GM23338 (cell line): ENCODE data around the gene OSBPL5. TPM values are rescaled to one million over a fixed set of nuclear protein-coding genes. Genes with fewer than 3 reads are reported as not detected.

Experiments used
- ATAC-seq: fragments of 200-7000 bp; cut with Tn5 transposase; 3 replicates; pipeline ENCODE4 v1.9.1; 2020
- DNase-seq: peaks from one replicate; pipeline ENCODE4 v3.0.0-alpha.2; 2015; ENCODE audit warnings: low spot score
- H2AFZ ChIP-seq: fragments of 200-600 bp; sonication (generic); 2 replicates; pipeline ENCODE4 v1.8.0; 2016; ENCODE audit warnings: antibody characterized with exemption, mild to moderate bottlenecking, moderate library complexity
- H3F3A ChIP-seq: fragments of 200-600 bp; sonication (generic); replicated peaks from 2 replicates; pipeline ENCODE4 v1.8.0; 2017; ENCODE audit warnings: antibody characterized with exemption, mixed run types, low read depth
- H3K27ac ChIP-seq: fragments of 200-600 bp; sonication (generic); 2 replicates; pipeline ENCODE4 v1.6.1; 2016; ENCODE audit warnings: low read depth
- H3K27me3 ChIP-seq: fragments of 200-600 bp; sonication (generic); 2 replicates; pipeline ENCODE4 v1.8.0; 2016; ENCODE audit warnings: mild to moderate bottlenecking, mixed run types, moderate library complexity; ENCODE audit not compliant: insufficient read depth
- H3K36me3 ChIP-seq: fragments of 200-600 bp; sonication (generic); 2 replicates; pipeline ENCODE4 v1.8.0; 2016; ENCODE audit warnings: mild to moderate bottlenecking; ENCODE audit not compliant: insufficient read depth
- H3K4me1 ChIP-seq: fragments of 200-600 bp; sonication (generic); 2 replicates; pipeline ENCODE4 v1.8.0; 2016; ENCODE audit warnings: mild to moderate bottlenecking, moderate library complexity; ENCODE audit not compliant: insufficient read depth
- H3K4me2 ChIP-seq: fragments of 200-600 bp; sonication (generic); 2 replicates; pipeline ENCODE4 v1.7.1; 2017; ENCODE audit warnings: mixed run types
- H3K4me3 ChIP-seq: fragments of 200-600 bp; sonication (generic); 2 replicates; pipeline ENCODE4 v1.6.1; 2016; ENCODE audit warnings: mixed run types
- H3K79me2 ChIP-seq: fragments of 200-600 bp; sonication (generic); replicated peaks from 2 replicates; pipeline ENCODE4 v1.8.0; 2017; ENCODE audit warnings: mild to moderate bottlenecking; ENCODE audit not compliant: insufficient read depth
- H3K9me2 ChIP-seq: fragments of 200-600 bp; sonication (generic); 2 replicates; pipeline ENCODE4 v1.8.0; 2017; ENCODE audit not compliant: insufficient read depth
- H4K20me1 ChIP-seq: fragments of 200-600 bp; sonication (generic); replicated peaks from 2 replicates; pipeline ENCODE4 v1.8.0; 2017; ENCODE audit warnings: mild to moderate bottlenecking; ENCODE audit not compliant: insufficient read depth
- H3K27ac Mint-ChIP-seq: 2 replicates; pipeline ENCODE4 v1.8.0; 2020; ENCODE audit warnings: inconsistent platforms, mild to moderate bottlenecking, moderate library complexity, mixed read lengths
- H3K27me3 Mint-ChIP-seq: 3 replicates; pipeline ENCODE4 v1.8.0; 2022; ENCODE audit warnings: low read depth, mild to moderate bottlenecking, moderate library complexity, mixed read lengths, inconsistent platforms; ENCODE audit not compliant: insufficient read depth, poor library complexity
- H3K36me3 Mint-ChIP-seq: 3 replicates; pipeline ENCODE4 v1.8.0; 2021; ENCODE audit warnings: low read depth, mild to moderate bottlenecking, inconsistent platforms, moderate library complexity, mixed read lengths
- H3K4me1 Mint-ChIP-seq: 3 replicates; pipeline ENCODE4 v1.8.0; 2020; ENCODE audit warnings: mild to moderate bottlenecking, inconsistent platforms, mixed read lengths
- H3K4me3 Mint-ChIP-seq: 3 replicates; pipeline ENCODE4 v1.8.0; 2021; ENCODE audit warnings: moderate library complexity, mild to moderate bottlenecking, inconsistent platforms, mixed read lengths
- H3K9me3 Mint-ChIP-seq: 3 replicates; pipeline ENCODE4 v1.8.0; 2020; ENCODE audit warnings: moderate library complexity, mild to moderate bottlenecking, inconsistent platforms, mixed read lengths
- JUNB ChIP-seq: IDR thresholded peaks from one replicate; pipeline ENCODE4 v1.6.1; 2016; ENCODE audit warnings: antibody characterized with exemption; ENCODE audit not compliant: unreplicated experiment
- NANOG ChIP-seq: IDR thresholded peaks from 2 replicates; pipeline ENCODE4 v1.6.1; 2016; ENCODE audit warnings: antibody characterized with exemption, borderline replicate concordance
- REST ChIP-seq: IDR thresholded peaks from one replicate; pipeline ENCODE4 v1.6.1; 2018; ENCODE audit warnings: antibody characterized with exemption; ENCODE audit not compliant: unreplicated experiment
- ZNF114 ChIP-seq: fragments of 250-450 bp; sonication (Bioruptor Pico); IDR thresholded peaks from 2 replicates; pipeline ENCODE4 v1.5.0; 2020; ENCODE audit warnings: mild to moderate bottlenecking, moderate library complexity
- ZNF331 ChIP-seq: fragments of 250-450 bp; sonication (Bioruptor Pico); IDR thresholded peaks from 2 replicates; pipeline ENCODE4 v1.5.0; 2020; ENCODE audit warnings: low read depth, mild to moderate bottlenecking, moderate library complexity
- polyA plus RNA-seq: library from polyadenylated mRNA; unstranded; fragments of >200 nt; fragmentation: Nextera tagmentation; extraction: Ambion mirVana; gene quantifications from 2 replicates; pipeline ENCODE4 v1.2.1, GENCODE V29; 2016
- total RNA-seq: library from RNA; depleted of rRNA; stranded (reverse); fragments of >200 nt; shearing (Covaris generic); gene quantifications from 2 replicates; pipeline ENCODE4 v1.2.3, GENCODE V29; 2014
- TF ChIP-seq, protein P1 (sequence below): fragments of 250-450 bp; sonication (Bioruptor Pico); IDR thresholded peaks from 2 replicates; pipeline ENCODE4 v1.5.0; 2020; ENCODE audit warnings: mild to moderate bottlenecking, moderate library complexity

Gene OSBPL5
- total and polyA plus RNA-seq, 2 experiments from 2014 or later, result 2.7 to 12.0 TPM

DNA sequence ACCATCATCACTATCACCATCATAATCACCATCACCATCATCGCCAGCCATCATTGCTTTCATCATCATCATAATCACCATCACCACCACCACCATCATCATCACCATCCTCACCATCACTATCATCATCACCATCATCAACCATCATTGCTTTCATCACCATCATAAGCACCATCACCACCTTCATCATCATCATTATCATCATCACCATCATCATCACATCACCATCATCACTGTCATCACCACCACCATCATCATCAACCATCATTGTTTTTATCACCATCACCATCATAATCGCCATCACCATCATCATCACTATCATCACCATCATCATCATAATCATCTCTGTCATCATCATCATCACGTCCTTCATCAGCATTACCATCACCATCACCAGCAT, 9.3 kb upstream of the OSBPL5 start (continued):
- TF ChIP-seq, protein P1, sequence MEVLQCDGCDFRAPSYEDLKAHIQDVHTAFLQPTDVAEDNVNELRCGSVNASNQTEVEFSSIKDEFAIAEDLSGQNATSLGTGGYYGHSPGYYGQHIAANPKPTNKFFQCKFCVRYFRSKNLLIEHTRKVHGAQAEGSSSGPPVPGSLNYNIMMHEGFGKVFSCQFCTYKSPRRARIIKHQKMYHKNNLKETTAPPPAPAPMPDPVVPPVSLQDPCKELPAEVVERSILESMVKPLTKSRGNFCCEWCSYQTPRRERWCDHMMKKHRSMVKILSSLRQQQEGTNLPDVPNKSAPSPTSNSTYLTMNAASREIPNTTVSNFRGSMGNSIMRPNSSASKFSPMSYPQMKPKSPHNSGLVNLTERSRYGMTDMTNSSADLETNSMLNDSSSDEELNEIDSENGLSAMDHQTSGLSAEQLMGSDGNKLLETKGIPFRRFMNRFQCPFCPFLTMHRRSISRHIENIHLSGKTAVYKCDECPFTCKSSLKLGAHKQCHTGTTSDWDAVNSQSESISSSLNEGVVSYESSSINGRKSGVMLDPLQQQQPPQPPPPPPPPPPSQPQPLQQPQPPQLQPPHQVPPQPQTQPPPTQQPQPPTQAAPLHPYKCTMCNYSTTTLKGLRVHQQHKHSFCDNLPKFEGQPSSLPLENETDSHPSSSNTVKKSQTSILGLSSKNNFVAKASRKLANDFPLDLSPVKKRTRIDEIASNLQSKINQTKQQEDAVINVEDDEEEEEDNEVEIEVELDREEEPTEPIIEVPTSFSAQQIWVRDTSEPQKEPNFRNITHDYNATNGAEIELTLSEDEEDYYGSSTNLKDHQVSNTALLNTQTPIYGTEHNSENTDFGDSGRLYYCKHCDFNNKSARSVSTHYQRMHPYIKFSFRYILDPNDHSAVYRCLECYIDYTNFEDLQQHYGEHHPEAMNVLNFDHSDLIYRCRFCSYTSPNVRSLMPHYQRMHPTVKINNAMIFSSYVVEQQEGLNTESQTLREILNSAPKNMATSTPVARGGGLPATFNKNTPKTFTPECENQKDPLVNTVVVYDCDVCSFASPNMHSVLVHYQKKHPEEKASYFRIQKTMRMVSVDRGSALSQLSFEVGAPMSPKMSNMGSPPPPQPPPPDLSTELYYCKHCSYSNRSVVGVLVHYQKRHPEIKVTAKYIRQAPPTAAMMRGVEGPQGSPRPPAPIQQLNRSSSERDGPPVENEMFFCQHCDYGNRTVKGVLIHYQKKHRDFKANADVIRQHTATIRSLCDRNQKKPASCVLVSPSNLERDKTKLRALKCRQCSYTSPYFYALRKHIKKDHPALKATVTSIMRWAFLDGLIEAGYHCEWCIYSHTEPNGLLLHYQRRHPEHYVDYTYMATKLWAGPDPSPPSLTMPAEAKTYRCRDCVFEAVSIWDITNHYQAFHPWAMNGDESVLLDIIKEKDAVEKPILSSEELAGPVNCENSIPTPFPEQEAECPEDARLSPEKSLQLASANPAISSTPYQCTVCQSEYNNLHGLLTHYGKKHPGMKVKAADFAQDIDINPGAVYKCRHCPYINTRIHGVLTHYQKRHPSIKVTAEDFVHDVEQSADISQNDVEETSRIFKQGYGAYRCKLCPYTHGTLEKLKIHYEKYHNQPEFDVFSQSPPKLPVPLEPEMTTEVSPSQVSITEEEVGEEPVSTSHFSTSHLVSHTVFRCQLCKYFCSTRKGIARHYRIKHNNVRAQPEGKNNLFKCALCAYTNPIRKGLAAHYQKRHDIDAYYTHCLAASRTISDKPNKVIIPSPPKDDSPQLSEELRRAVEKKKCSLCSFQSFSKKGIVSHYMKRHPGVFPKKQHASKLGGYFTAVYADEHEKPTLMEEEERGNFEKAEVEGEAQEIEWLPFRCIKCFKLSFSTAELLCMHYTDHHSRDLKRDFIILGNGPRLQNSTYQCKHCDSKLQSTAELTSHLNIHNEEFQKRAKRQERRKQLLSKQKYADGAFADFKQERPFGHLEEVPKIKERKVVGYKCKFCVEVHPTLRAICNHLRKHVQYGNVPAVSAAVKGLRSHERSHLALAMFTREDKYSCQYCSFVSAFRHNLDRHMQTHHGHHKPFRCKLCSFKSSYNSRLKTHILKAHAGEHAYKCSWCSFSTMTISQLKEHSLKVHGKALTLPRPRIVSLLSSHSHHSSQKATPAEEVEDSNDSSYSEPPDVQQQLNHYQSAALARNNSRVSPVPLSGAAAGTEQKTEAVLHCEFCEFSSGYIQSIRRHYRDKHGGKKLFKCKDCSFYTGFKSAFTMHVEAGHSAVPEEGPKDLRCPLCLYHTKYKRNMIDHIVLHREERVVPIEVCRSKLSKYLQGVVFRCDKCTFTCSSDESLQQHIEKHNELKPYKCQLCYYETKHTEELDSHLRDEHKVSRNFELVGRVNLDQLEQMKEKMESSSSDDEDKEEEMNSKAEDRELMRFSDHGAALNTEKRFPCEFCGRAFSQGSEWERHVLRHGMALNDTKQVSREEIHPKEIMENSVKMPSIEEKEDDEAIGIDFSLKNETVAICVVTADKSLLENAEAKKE, result no peak
- no peak for TF ChIP-seq JUNB
- no peak for TF ChIP-seq ZNF114 (CRISPR knock-in tag)
- no peak for TF ChIP-seq NANOG

DNA sequence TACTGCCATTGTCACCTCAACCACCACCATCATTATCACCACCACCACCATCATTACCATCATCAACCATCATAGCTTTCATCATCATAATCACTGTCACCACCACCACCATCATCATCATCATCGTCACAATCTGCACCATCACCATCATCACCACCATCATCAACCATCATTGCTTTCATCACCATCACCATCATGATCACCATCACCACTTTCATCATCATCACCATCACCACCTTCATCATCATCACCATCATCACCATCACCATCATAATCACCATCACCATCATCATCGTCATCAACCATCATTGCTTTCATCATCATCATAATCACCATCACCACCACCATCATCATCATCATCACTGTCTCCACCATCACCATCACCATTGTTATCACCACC, 8.7 kb upstream of the OSBPL5 start:
- no peak overlapping the region for H3K4me3 ChIP-seq
- H4K20me1 ChIP-seq, result no peaks in the 10 kb centered on the region
- no peak overlapping the region for H2AFZ ChIP-seq
- no peaks in the 10 kb centered on the region for H3K27me3 ChIP-seq
- Mint-ChIP-seq H3K27ac (no peak overlapping the region), H3K36me3 (no peaks in the 10 kb centered on the region; the same call in 2 of the 3 replicates), H3K4me1 (peaks cover 10% of the 10 kb centered on the region), H3K9me3 (peaks cover 9% of the 10 kb centered on the region), H3K4me3 (no peak overlapping the region), H3K27me3 (peaks cover 13% of the 10 kb centered on the region)
- no peaks in the 10 kb centered on the region for H3K79me2 ChIP-seq
- DNase-seq, result no peak
- H3F3A ChIP-seq, result no peaks in the 10 kb centered on the region
- no peak for ATAC-seq
- no peak overlapping the region for H3K4me2 ChIP-seq
- peaks cover 17% of the 10 kb centered on the region; the same call in 1 of the 2 replicates for H3K9me2 ChIP-seq
- H3K27ac ChIP-seq, result no peak overlapping the region
- H3K36me3 ChIP-seq, result no peaks in the 10 kb centered on the region
- no peaks in the 10 kb centered on the region for H3K4me1 ChIP-seq
- TF ChIP-seq JUNB (no peak), REST (no peak), ZNF331 (CRISPR knock-in tag) (no peak)
- TF ChIP-seq, protein P1, result no peak
